Mucosa of descending colon (tissue), 3 donors: ENCODE measurements around the gene CD200R1. TPM values are rescaled to one million over a fixed set of nuclear protein-coding genes. Genes with fewer than 3 reads are reported as not detected.

ENCODE experiments used
- ATAC-seq: fragments of 200-7000 bp; cut with Tn5 transposase; one replicate; pipeline ENCODE4 v1.9.1; 2020; ENCODE audit warnings: mild to moderate bottlenecking, moderate library complexity
- DNase-seq, 3 donors: peaks; one replicate each; pipeline ENCODE4 v3.0.0-alpha.2; 2020
- H3K36me3 ChIP-seq: fragments of 200-600 bp; one replicate; pipeline ENCODE4 v1.8.0; 2021; ENCODE audit warnings: low read depth, mild to moderate bottlenecking
- H3K4me1 ChIP-seq: fragments of 200-600 bp; one replicate; pipeline ENCODE4 v1.8.0; 2021; ENCODE audit warnings: low read depth, mild to moderate bottlenecking
- H3K4me3 ChIP-seq: fragments of 200-600 bp; one replicate; pipeline ENCODE4 v1.8.0; 2021; ENCODE audit warnings: mild to moderate bottlenecking
- H3K9me3 ChIP-seq: fragments of 200-600 bp; one replicate; pipeline ENCODE4 v1.8.0; 2021; ENCODE audit warnings: mild to moderate bottlenecking
- intact Hi-C, 2 donors: fragments of 100-400 bp; cut with DNase I in 1 of 2; cut with micrococcal nuclease in 1 of 2; formaldehyde crosslinking; loops; one replicate each; pipeline versions ENCODE4 v1.11.0 to v1.11.1; 2022; cut with DNase I, micrococcal nuclease
- total RNA-seq, 3 donors: library from RNA; stranded (reverse); fragmentation: NEBNext Ultra II Directional in 2 of 3; extraction: Animal tissue kit (Norgen Biotek cat#: 25700) in 2 of 3; gene quantifications; one replicate each; pipeline versions ENCODE4 v1.2.1 to v1.2.4, GENCODE V29; 2021 to 2023
- TF ChIP-seq, protein P1 (sequence below): fragments of 200-600 bp; IDR thresholded peaks from one replicate; pipeline ENCODE4 v1.8.0; 2022; ENCODE audit warnings: antibody characterized with exemption, mild to moderate bottlenecking
- donor health status: DM: no; HTN: no; CAD: no; lungs with moderate emphysema.
- donor health status: DM: no; HTN: no; CAD: no.
- donor health status: DM: no; HTN: yes; CAD: no.

Gene CD200R1
- total RNA-seq, 3 donors from 2014 or later: 0.52 to 2.6 (median 1.8) TPM

DNA sequence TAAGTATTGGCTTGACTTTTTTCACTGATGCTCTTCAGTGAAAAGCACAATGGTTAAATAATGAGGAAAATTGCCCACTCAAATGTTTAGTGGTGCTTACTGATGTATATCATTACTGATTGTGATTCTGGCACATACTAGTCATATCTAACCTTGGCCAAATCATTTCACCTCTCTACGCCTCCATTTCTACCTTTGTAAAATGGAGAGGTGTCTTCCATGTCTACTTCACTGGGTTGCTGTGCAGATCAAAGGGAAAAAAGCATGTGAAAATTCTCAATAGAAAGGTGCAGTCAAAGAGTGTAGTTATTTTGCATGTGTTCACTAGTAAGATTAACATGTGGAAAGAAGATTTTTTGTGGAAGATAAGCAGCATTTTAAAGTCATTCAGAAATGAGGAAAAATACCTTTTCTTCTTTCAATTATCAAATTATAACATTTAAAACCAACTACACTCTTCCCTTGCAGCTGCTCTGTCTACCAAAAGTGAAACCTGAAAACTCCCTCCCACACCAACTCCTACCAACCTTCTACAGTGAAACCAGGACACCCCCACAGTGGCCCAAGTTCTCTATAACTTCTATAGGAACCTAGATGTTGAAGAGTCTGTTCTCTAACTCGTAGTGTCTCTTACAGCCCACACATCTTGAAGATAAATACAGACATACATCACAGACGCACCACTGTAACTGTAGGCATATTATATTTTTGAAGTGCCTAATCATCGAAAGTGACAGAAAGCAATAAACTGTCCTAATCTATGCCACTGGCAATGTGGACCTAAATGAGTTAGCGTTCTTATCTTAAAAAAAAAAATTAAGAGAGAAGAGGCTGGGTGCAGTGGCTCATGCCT, 1.4 kb downstream of the CD200R1 start:
- intact Hi-C loops: loop anchor here (10.0 kb wide), 2 partner anchors 239 to 329 kb away; partner anchors contain the start of gene CCDC80 (in 2 of the 2)
- Histone ChIP-seq H3K9me3 (no peaks in the 10 kb centered on the region), H3K4me1 (no peaks in the 10 kb centered on the region), H3K4me3 (no peak overlapping the region), H3K36me3 (no peaks in the 10 kb centered on the region)
- TF ChIP-seq, protein P1, sequence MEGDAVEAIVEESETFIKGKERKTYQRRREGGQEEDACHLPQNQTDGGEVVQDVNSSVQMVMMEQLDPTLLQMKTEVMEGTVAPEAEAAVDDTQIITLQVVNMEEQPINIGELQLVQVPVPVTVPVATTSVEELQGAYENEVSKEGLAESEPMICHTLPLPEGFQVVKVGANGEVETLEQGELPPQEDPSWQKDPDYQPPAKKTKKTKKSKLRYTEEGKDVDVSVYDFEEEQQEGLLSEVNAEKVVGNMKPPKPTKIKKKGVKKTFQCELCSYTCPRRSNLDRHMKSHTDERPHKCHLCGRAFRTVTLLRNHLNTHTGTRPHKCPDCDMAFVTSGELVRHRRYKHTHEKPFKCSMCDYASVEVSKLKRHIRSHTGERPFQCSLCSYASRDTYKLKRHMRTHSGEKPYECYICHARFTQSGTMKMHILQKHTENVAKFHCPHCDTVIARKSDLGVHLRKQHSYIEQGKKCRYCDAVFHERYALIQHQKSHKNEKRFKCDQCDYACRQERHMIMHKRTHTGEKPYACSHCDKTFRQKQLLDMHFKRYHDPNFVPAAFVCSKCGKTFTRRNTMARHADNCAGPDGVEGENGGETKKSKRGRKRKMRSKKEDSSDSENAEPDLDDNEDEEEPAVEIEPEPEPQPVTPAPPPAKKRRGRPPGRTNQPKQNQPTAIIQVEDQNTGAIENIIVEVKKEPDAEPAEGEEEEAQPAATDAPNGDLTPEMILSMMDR: no peak
- DNase-seq (peak in 1 of 3 donors; percentile 34), ATAC-seq (peak; percentile 72)

- Histone ChIP-seq H3K9me3 (no peaks in the 10 kb centered on the region), H3K4me1 (no peaks in the 10 kb centered on the region), H3K36me3 (no peaks in the 10 kb centered on the region), H3K4me3 (no peak overlapping the region)
- ATAC-seq (no peak), DNase-seq (no peak)
- intact Hi-C loops: loop anchor here (10.0 kb wide), 2 partner anchors 237 to 327 kb away; partner anchors contain the start of gene CCDC80 (in 2 of the 2)
- TF ChIP-seq, protein P1: no peak
These were observed 2.7 kb downstream of the CD200R1 start for GRCh38 chr3:112972158-112972557.

DNA sequence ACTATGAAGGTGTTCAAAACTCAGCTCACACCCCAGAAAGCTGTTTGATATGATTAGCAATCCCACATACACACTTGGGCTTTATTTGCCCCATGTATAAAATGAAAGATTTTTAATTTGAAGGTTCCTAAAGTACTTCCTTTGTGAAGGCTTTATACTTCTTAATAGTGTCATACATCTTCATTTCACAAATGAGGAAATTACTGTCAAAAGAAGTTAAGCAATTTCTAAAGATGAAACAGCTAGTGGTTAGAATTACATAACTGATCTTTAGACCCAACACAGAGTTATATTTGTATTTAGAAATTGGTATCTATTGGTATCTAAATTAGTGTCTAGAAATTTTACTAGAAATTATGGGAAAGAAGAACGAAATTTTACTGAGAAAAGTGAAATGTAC, 7.1 kb downstream of the CD200R1 start:
- no peak for DNase-seq
- TF ChIP-seq, protein P1: no peak
- Histone ChIP-seq H3K4me3 (no peak overlapping the region), H3K4me1 (no peaks in the 10 kb centered on the region), H3K9me3 (peaks cover 9% of the 10 kb centered on the region), H3K36me3 (no peaks in the 10 kb centered on the region)
- intact Hi-C loops: no loop called here
- ATAC-seq: no peak

DNA sequence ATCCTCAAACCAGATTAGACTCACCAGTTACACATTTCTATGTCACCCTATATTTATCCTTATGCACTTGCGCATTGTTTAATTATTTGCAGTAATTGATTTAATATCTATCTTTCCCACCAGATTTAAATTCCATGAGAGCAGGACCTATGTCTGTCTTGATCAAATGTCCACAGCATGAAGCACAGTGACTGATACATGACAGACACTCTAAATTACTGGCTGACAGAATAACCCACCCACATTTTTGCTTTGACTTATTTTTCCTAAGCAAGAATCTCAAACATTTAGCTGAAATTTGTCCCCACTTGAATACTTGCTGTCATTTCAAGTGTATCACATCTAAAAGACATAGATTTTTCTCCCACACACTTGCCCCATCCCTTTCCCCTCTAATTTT, 7.5 kb downstream of the CD200R1 start:
- intact Hi-C loops: no loop called here
- H3K4me1 ChIP-seq: no peaks in the 10 kb centered on the region
- ATAC-seq (no peak), DNase-seq (no peak)
- H3K9me3 ChIP-seq: peaks cover 9% of the 10 kb centered on the region
- no peak overlapping the region for H3K4me3 ChIP-seq
- TF ChIP-seq, protein P1: no peak
- H3K36me3 ChIP-seq: no peaks in the 10 kb centered on the region

DNA sequence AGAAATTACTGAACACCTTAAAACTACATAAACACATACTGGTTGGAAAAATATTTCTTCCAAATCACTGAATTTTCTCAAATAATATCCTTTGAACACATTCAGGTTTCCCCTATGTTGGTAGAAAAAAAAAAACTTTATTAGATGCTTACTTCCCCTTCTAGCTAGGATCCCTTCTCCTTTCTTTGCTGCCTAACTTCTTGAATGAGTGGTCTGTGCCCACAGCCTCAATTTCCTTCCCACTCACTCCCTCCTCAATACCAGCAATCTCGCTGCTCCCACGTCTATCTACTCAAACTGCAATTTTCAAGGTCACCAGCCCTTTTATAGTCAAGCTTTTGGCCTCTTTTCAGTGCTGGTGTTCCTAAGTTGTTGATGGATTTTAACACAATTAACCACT, 8.3 kb downstream of the CD200R1 start:
- DNase-seq (no peak), ATAC-seq (no peak)
- intact Hi-C loops: no loop called here
- Histone ChIP-seq H3K4me3 (no peak overlapping the region), H3K36me3 (no peaks in the 10 kb centered on the region), H3K4me1 (no peaks in the 10 kb centered on the region), H3K9me3 (peaks cover 9% of the 10 kb centered on the region)
- TF ChIP-seq, protein P1: no peak
